GM21576 (cell line): ENCODE results near the gene ACSM6.

Experiments
- ATAC-seq: cut with Tn5 transposase; IDR thresholded peaks from one replicate; pipeline ENCODE4 v1.9.1; 2021; ENCODE audit warnings: mild to moderate bottlenecking, moderate library complexity; ENCODE audit not compliant: unreplicated experiment

The ACSM6 gene

DNA sequence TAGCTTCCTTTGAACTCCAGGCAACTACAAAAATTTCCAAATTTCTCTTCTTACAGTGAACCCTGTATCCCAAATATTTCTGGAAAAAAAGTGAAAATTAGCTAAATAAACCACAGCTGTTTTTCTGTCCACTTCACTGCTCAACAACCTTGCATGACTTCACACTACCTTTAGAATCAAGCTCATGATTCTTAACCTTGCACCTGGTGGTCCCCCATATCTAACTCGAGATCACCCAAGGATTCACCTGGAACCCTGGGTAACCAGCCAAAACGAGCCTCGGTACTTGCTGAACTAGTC is 49.2 kb downstream of the ACSM6 start:
- ATAC-seq = no peak

DNA sequence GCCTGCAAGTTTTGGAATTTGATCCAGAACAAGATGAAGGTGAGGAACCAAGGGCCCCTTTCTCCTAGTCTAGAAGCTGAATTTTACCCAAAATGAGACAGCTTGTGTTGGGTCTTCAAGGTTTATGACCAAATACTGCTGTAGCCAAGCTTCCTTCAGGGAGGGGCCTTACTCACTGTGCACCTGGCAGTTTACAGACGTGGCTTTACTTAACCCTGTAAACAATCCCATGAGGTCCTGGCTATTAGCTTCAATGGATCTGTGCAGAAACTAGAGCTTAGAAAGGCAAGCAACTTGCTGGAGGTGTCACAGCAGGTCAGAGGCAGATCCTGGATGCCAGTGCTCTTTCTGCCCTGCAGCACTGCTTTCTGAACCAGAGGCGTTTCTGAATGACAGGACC is 50.1 kb downstream of the ACSM6 start:
- no peak for ATAC-seq

DNA sequence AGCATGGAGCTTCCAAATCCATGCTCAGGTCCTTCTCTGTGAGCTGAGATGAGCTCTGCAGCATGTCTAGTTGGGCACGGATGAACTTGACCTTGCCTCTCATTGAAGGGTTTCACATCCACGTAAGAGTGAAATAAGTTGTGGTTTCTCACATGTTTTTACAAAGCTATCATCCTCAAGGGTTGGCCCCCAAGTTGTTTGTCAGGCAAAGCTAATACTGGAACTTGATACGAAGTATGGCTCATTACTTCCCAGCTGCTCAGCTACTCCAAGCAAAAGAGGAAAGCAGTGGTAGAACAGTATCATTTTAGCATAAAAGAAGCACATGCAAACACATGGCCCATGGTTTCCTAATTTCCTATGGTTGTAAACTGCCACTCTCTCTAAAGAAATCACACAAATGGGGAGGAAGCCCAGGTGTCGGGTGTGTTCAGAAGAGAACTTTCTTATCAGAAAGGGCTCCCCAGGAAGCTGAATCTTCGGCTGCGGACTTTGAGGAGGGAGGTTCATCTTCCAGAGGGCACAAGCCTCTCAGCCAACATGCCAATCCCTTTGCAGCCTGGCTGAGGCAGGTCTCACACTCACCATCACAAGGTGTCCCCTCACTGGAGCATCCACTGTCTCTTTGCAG is 51.5 kb downstream of the ACSM6 start:
- ATAC-seq = peak; percentile 81

DNA sequence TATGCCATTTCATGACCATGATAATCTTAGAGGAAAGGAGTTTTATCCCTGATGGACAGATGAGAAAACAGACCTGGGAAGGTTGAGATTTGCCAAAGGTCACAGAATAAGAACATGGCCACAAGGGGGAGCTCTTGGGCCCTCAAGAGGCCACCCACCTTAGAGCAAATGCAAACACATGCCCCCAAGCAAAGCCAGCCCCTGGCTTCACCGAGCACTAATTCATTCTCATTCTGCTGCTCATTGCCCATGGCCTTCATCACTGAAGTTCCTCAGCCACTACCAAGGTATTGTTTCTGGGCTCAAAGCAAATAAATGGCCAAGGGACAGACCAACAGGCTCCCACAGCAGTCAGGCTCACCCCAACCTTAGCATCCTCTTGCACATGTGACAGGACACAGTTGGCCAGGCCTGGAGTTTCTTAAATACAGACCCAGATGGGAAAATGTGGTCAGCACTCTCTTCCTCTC is 52.6 kb downstream of the ACSM6 start:
- ATAC-seq = peak; percentile 30

DNA sequence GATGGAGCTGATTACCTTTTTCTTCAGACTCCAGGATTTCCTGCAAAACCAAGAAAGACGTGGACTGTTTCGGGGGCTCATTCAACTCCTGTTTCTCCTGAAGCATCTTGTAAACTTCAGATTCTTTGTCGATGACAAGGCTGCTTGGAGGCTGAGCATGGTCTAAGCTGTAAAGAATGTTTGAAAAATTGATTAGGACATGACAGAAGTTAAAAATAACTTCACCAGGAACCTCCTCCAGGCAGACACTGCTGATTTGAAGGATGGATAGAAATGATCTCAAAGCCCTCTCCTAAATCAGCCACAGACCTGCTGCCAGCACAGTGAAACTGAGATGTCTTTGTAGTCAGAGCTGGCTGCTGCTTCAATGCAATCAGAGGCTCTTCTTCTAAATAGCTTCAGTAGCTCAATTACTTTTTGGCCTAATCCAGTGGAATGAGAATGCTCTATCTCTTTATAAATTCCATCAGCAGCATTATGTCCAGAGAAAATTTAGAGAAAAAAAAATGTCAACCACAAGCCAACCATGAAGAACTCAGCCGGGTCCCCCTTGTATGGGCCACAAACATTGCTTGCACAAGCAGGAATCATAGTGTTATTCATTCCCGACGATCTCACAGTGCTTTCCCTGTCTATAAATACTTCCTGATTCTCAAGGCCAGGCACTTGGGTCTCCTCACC is 53.3 kb downstream of the ACSM6 start:
- no peak for ATAC-seq

DNA sequence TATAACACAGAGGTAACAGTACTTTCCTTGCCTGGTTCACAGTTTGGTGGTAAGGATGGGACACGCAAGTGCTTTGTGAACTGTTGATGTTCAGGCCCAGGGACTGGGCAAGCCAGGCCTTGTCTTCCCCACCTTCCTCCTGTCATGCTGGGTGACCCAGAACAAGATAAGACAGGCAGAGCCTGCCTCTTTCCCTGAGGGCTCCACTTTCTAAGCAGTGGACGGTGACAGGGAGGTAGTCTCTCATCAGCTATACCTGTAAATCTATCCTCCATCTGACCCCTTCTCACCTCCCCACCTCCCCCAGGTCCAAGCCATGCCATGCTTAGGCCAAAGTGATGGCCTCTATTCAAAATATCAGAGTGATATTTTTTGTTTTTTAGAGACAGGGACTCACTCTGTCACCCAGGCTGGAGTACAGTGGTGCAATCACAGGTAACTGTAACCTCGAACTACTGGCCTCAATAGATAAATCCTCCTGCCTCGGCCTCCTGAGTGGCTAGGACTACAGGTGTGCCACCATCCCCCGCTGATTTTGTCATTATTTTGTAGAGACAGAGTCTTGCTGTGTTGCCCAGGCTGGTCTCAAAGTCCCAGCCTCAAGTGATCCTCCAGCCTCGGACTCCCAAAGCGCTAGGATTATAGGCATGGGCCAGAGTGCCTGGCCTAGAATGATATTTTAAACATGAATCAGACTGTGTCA is 54.0 kb downstream of the ACSM6 start:
- no peak for ATAC-seq

DNA sequence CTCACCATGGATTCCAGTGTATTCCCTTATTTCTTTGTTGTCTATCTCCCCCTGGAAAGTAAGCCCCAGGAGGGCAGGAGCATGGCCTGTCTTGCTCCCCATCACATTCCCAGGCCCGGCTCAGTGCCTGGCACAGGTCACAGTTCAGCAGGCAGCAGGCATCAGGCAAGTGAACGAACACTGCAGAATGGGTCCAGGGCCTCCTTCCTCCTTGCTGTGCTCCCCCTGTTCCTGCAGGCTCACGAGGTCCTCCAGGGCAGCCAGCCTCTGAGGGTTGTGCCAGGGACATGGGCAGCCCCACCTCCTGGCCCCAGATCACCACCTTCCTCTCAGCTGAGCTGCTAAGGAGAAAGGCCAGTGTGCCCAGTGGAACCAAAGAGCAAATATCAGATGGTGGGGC is 55.0 kb downstream of the ACSM6 start:
- no peak for ATAC-seq

DNA sequence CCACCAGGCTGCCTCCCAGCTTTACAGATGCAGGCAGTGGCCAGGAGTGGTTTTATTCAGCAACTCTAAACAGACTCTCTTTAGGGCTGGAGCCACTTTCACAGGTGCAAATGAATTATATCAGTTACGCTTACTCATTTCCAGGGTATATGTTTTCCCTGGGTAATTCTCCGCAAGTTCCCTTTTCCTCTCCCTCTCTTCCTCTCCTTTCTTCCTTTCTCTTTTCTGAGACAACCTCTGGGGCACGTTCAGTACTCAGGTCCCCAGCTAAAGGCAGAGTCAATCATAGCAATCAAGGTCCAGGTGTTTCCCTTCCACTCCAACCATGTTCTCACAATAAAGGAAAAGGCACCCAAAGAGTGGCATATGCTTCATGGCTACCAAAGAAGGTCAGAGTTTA is 55.4 kb downstream of the ACSM6 start:
- ATAC-seq = no peak

DNA sequence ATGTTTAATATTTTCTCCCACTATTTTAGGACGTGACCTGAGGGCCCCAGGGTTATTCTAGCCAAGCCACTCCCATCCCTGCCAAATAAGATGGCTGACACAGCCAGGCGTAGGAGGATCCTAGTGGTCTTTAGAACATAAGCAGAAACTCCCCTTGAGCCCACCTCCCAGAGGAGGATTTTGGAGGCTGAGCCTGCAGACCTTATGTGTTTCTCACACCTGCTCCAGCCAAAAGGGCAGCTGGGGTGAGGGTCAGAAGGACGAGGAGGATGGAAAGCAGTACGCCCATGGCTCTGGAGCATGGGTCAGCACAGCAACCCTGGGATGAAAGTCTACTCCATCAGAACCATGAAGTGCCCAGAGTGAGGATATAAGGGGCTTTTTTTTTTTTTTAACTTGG is 56.8 kb downstream of the ACSM6 start:
- ATAC-seq = no peak

DNA sequence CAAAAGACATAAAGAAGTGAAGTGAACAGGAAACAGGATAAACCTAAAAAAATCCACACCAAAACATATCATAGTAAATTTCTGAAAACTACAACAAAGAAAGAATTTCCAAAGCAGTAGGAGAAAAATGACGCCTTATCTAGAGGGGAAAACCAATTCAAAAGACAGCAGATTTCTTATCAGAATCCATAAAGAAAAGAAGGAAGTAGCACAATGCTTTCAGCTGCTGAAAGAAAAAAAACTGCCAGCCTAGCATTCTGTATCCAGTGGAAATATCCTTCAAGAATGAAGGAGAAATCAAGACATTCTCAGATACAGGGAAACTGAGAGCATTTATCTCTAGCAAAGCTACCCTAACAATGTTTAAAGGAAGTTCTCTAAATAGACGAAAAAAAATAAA is 59.0 kb downstream of the ACSM6 start:
- no peak for ATAC-seq

DNA sequence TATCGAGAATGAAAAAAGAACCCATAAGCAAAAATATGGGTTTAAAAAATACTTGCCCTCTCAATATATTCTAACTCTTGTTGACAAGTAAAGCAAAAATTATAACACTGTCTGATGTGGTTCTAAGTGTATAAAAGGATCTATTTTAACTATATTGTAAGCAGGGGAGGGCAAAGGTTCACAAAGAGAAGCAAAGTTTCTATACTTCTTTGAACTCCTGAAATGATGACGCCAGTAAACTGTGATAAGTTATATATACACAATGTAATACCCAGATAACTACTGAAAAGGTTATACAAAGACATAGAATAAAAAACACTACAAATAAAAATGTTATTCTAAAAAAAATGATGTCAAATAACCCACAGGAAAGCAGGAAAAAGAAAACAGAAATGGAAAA is 59.6 kb downstream of the ACSM6 start:
- ATAC-seq = no peak

DNA sequence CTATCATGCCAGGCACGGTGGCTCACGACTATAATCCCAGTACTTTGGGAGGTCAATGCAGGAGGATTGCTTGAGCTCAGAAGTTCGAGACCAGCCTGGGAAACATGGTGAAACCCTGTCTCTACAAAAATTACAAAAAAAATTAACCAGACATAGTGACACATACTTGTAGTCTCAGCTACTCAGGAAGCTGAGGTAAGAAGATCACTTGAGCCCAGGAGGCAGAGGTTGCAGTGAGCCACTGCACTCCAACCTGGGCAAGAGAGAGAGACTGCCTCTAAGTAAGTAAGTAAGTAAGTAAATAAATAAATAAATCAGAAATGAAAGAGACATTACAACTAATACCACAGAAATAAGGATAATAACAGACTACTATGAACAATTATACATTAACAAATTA is 60.6 kb downstream of the ACSM6 start:
- ATAC-seq = no peak

DNA sequence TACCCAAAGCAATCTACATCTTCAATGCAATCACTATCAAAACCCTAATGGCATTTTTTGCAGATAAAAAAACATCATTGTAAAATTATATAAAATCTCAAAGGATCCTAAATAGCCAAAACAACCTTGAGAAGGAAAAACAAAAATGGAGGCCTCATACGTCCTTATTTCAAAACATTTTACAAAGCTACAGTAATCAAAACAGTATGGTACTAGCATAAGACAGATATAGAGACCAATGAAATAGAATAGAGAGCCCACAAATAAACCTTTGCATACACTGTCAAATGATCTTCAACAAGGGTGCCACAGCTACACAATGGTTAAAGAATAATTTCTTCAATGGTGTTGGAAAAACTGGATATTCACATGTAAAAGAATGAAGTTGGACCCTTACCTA is 62.2 kb downstream of the ACSM6 start:
- ATAC-seq = no peak

DNA sequence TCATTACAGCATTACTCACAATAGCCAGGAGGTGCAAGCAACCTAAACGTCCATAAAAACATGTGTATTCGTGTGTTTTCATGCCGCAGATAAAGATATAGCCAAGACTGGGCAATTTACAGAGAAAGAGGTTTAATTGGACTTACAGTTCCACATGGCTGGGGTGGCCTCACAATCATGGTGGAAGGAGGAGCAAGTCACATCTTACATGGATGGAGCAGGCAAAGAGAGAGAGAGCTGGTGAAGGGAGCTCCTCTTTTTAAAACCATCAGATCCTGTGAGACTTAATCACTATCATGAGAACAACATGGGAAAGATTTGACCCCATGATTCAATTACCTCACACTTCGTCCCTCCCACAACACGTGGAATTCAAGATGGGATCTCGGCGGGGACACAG is 63.8 kb downstream of the ACSM6 start:
- ATAC-seq = no peak

DNA sequence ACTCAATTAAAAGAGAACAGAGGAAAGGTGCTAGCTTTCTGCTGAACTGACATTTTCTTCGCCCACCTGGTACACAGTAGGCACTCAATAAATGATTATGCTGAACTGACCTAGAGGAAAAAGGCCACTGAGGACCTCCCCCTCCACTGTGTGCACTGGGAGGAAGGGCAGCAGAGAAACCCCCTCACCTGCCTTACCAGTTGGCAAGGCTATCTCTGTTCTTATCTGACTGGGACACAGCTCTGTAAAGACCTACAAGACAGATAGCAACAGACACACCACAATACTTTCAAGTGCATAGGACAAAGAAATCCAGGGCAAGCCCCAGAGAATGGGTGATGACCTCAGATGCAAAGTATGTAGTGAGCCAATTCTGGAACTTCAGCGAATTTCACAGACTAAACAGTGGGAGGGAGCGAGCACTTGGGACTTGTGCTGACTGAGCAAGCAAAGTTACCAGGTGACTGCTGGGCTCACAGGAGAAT is 66.4 kb downstream of the ACSM6 start:
- peak; percentile 49 for ATAC-seq

DNA sequence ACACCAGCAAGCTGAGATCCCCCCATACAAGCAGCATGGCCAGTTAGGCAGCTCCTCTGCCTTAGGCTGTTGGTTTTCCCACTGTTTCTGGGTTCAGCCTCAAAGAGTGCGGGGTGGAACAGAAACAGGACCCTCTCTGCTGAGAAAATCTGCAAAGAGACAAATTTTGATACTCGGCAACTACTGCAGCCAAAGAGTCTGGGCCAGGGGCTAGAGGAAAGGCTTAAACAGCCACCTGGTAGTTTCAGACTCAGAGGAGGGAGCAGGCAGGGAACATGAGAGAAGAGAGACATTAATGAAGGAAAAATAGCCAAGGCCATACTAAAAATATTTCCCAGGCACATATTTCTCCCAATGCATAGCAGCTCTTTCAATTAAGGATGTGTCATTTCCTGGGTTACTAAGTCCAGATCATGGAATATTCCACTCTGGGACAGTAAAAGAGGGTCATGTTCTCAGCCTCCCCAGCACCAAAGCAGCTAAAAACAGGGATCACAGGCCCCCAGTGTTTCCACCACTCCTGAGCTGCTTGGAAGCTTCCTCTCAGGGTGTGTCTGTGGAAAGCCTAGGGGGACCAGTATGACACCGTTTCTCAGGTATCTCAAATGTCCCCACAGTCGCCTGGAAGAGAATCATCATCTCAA is 67.0 kb downstream of the ACSM6 start:
- no peak for ATAC-seq

DNA sequence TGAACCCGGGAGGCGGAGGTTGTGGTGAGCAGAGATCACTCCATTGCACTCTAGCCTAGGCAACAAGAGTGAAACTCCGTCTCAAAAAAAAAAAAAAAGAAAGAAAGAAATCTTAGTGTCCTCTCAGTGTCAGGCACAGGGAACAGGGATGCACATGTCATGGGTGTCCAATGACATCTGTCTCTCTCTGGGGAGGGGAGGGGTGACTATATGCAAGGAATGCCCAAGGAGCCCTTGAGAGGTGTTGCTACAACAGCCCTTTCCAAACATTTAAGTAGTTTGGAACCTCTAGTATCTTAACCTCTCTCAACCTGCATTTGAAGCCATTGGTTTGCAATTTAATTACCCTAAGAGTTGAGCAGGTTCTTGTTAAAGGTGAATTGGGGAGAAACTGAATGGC is 67.9 kb downstream of the ACSM6 start:
- ATAC-seq = no peak

DNA sequence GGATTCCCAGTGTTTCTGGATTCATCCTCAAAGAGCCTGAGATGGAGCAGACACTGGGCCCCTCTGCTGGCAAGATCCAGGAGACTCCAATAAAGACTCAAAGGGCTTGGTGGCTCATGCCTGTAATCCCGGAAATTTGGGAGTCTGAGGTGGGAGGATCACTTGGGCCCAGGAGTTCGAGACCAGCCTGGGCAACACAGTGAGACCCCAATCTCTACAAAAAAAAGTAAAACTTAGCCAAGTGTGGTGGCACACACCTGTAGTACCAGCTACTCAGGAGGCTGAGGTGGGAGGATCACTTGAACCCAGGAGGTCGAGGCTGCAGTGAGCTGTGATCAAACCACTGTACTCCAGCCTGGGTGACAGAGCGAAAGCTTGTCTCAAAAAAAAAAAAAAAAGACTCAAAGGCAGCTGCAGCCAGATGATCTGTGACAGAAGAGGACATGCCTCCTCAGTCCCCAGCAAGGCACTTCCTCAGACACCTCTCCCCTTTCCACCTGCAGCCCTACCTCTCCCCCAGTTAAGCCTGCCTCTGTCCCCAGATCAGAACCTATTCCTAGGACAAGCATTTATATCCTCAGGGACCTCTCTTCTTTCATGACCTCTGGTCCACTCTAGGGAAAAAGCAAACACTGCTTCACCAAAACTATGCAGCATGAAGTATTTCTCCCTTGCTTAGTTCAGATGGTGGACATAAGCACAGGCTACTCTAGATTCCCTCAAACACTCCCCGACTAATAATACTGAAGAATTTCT is 68.9 kb downstream of the ACSM6 start:
- ATAC-seq = no peak

DNA sequence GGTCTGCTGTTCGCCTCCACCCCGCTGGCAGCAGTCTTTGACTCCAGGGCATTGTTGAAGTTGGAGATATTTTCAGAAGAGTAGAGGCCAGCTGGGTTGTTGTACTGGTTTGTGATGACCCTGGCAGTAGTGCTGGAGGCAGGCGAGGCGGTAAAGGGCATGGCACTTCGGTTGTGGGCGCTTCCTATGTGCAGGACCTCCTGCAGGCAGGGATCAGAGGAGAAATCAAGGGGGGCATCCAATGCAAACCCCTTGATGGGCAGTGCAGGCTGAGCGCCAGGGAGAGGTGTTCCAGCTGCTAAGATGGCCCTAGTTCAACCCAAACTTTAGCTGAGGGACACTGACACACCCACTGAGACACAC is 69.8 kb downstream of the ACSM6 start:
- ATAC-seq = no peak

DNA sequence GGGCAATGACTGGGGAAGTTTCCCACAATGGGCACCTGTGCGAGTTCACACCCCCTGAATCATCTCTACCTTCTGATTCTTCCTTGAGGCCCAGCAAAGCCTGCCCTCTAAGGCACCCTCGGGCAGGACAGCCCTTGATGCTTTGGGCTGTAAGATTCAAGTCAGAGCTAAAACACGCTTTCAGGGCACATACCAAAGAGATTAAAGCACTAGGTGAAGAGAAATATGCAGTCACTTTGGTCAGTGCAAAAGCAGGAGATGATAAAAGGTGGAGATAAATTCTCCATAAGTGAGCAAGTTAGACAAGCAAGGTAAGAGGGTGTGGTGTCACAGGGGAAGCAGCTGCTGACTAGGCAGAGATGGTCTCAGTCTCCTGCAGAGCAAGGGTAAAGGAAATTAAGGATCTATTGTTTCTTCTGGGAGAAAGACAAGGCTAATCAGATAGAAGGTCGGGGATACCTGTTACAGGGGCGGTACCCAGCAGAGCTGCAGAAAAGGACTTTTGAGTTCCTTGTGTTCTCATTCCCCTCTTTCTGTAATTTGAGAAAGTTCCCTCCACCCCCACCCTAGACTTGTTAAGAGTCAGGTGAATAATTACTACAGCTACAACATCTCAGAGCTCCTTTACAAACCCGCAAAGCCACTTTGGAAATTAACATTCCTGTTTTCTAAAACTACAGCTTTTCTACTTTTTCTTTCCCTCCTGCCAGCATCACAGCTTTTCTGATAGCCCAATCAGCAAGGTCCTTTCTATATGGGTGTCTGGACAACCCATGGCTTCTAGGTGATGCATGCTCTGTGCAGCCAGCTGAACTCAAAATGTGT is 70.4 kb downstream of the ACSM6 start:
- ATAC-seq = no peak
